Heart left ventricle (tissue), 16 donors: ENCODE measurements around the gene LPP. TPM values are rescaled to one million over a fixed set of nuclear protein-coding genes. Genes with fewer than 3 reads are reported as not detected.

Experiments
- ATAC-seq, 4 donors: fragments of 200-7000 bp; cut with Tn5 transposase; one replicate each; pipeline ENCODE4 v1.9.1; 2020 to 2022; ENCODE audit warnings: moderate library complexity in 4 of 4, mild to moderate bottlenecking in 3 of 4, moderate number of reproducible peaks in 1 of 4
- DNase-seq, 5 donors: peaks; one replicate each; pipeline ENCODE4 v3.0.0-alpha.2; 2020
- H3K27ac ChIP-seq, 12 donors: fragments of 200-600 bp; sonication (generic) in 4 of 12; one replicate each; pipeline versions ENCODE4 v1.5.0 to v1.8.0; 2016 to 2022; ENCODE audit warnings: mild to moderate bottlenecking in 2 of 12
- H3K27me3 ChIP-seq, 9 donors: fragments of 200-600 bp; sonication (generic) in 2 of 9; one replicate each; pipeline versions ENCODE4 v1.5.1 to v1.8.0; 2016 to 2022; ENCODE audit warnings: mild to moderate bottlenecking in 3 of 9
- H3K36me3 ChIP-seq, 9 donors: fragments of 200-600 bp; sonication (generic) in 2 of 9; one replicate each; pipeline versions ENCODE4 v1.5.0 to v1.8.0; 2018 to 2022; ENCODE audit warnings: mild to moderate bottlenecking in 2 of 9
- H3K4me1 ChIP-seq, 12 donors: fragments of 200-600 bp; sonication (generic) in 4 of 12; one replicate each; pipeline versions ENCODE4 v1.5.0 to v1.8.0; 2016 to 2022; ENCODE audit warnings: mild to moderate bottlenecking in 3 of 12
- H3K4me3 ChIP-seq, 12 donors: fragments of 200-600 bp; sonication (generic) in 4 of 12; one replicate each; pipeline versions ENCODE4 v1.5.0 to v1.8.0; 2017 to 2022; ENCODE audit warnings: mild to moderate bottlenecking in 9 of 12, moderate library complexity in 4 of 12
- H3K9me3 ChIP-seq, 12 donors: fragments of 200-600 bp; sonication (generic) in 4 of 12; one replicate each; pipeline versions ENCODE4 v1.5.0 to v1.8.0; 2016 to 2022; ENCODE audit warnings: mild to moderate bottlenecking in 1 of 12
- POLR2A ChIP-seq, 2 donors: fragments of 450-650 bp; IDR thresholded peaks; one replicate each; pipeline ENCODE4 v1.6.1; 2017; ENCODE audit warnings: antibody characterized with exemption in 2 of 2, mild to moderate bottlenecking in 2 of 2, moderate library complexity in 2 of 2
- WGBS, 4 donors: extraction: QIAGEN DNeasy Blood & Tissue Kit in 2 of 4; methylation state at CpG; one replicate each; pipeline versions ENCODE4 v1.1.5 to v1.1.7; 2013 to 2018; 5-methylcytosine and 5-hydroxymethylcytosine counted together
- intact Hi-C, 10 donors: fragments of 100-400 bp; cut with DNase I; formaldehyde crosslinking; loops; one replicate each; pipeline versions ENCODE4 v1.11.1 to v1.14.2; 2022
- polyA plus RNA-seq, 2 donors: library from polyadenylated mRNA; stranded (reverse); fragments of 200-250 nt; gene quantifications; one replicate each; pipeline ENCODE4 v1.2.3, GENCODE V29; 2013
- total RNA-seq, 9 donors: library from RNA; depleted of rRNA in 2 of 9; stranded (reverse); fragments of >200 nt in 2 of 9; fragmentation: NEBNext Ultra II Directional in 3 of 9; extraction: Animal tissue kit (Norgen Biotek cat#: 25700) in 3 of 9; gene quantifications; one replicate each; pipeline versions ENCODE4 v1.1.0 to v1.2.4, GENCODE V29; 2016 to 2023
- TF ChIP-seq, protein P1 (sequence below), 12 donors: fragments of 200-600 bp; sonication (generic) in 4 of 12; IDR thresholded peaks; one replicate each; pipeline versions ENCODE4 v1.5.0 to v1.8.0; 2018 to 2022; ENCODE audit warnings: antibody characterized with exemption in 12 of 12, mild to moderate bottlenecking in 5 of 12
- donor health status: ischemic (EF 13 %, LVEDD 7.1; RV severe dilation, severe dysfunction).
- donor health status: healthy with polysubstance abuse.
- donor health status: DM: no; HTN: yes; CAD: no.
- donor health status: DM: no; HTN: no; CAD: no.
- donor health status: ischemic (EF 25% LVEDD 6.9; RV normal size, moderate dysfunction).
- donor health status: ischemic (EF 25% LVEDD 5.7; RV mildly dilated, moderate dysfunction).
- donor health status: healthy.
- donor health status: DM: yes; HTN: yes; CAD: no.
- donor health status: ischemic (EF 35%, LVEDD 5.7; RV mildly dilated, moderate dysfunction).
- donor health status: nonischemic (EF 11% LVEDD 7.7; RV severe dilation, severe dysfunction).
- donor health status: DM: yes; HTN: yes; CAD: no.
- donor health status: PGD.
- donor health status: ischemic (EF 29% LVEDD 5.4; RV normal size, mild dysfunction).
- donor health status: nonischemic (EF 23%, LVEDD 6.1; RV moderate dilation, normal function).

The LPP gene
- total and polyA plus RNA-seq, 11 donors = 9.2 to 178 (median 100) TPM

- intact Hi-C loops = no loop called here
- TF ChIP-seq, protein P1, sequence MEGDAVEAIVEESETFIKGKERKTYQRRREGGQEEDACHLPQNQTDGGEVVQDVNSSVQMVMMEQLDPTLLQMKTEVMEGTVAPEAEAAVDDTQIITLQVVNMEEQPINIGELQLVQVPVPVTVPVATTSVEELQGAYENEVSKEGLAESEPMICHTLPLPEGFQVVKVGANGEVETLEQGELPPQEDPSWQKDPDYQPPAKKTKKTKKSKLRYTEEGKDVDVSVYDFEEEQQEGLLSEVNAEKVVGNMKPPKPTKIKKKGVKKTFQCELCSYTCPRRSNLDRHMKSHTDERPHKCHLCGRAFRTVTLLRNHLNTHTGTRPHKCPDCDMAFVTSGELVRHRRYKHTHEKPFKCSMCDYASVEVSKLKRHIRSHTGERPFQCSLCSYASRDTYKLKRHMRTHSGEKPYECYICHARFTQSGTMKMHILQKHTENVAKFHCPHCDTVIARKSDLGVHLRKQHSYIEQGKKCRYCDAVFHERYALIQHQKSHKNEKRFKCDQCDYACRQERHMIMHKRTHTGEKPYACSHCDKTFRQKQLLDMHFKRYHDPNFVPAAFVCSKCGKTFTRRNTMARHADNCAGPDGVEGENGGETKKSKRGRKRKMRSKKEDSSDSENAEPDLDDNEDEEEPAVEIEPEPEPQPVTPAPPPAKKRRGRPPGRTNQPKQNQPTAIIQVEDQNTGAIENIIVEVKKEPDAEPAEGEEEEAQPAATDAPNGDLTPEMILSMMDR (IDR thresholded peaks at IDR 0.05) = no peak
- no peak for TF ChIP-seq POLR2A (IDR thresholded peaks at IDR 0.05)
- no peaks in the 10 kb centered on the region for H3K27me3 ChIP-seq
- 94 to 99% (median 98%) methylated on average over 2 of the region's 2 CpGs for WGBS, 4 donors
- H3K4me3 ChIP-seq = no peak overlapping the region
- peak overlapping the region in 5 of 12 donors; percentile 4 to 89 (median 32) for H3K27ac ChIP-seq
- H3K9me3 ChIP-seq = no peaks in the 10 kb centered on the region
- peaks cover 0 to 83% (median 41%) of the 10 kb centered on the region in 12 donors for H3K4me1 ChIP-seq
- ATAC-seq (no peak), DNase-seq (no peak)
- peaks cover 0 to 13% (median 0%) of the 10 kb centered on the region in 9 donors for H3K36me3 ChIP-seq
These were observed 61.2 kb downstream of the LPP start for GRCh38 chr3:188215129-188215528.

GRCh38 chr3:188217011-188217463 lies 63.1 kb downstream of the LPP start:
- H3K27ac ChIP-seq = peak overlapping the region in 9 of 12 donors; percentile 2 to 89 (median 43)
- DNase-seq = no peak
- no peak overlapping the region for H3K4me3 ChIP-seq
- no peaks in the 10 kb centered on the region for H3K9me3 ChIP-seq
- TF ChIP-seq POLR2A (IDR thresholded peaks at IDR 0.05) = no peak
- TF ChIP-seq, protein P1 (IDR thresholded peaks at IDR 0.05) = no peak
- peaks cover 0 to 8% (median 0%) of the 10 kb centered on the region in 9 donors for H3K36me3 ChIP-seq
- peaks cover 0 to 92% (median 49%) of the 10 kb centered on the region in 12 donors for H3K4me1 ChIP-seq
- no peak for ATAC-seq
- WGBS, 4 donors = 48 to 67% (median 61%) methylated on average over 4 of the region's 4 CpGs
- H3K27me3 ChIP-seq = no peaks in the 10 kb centered on the region
- intact Hi-C loops = no loop called here

DNA sequence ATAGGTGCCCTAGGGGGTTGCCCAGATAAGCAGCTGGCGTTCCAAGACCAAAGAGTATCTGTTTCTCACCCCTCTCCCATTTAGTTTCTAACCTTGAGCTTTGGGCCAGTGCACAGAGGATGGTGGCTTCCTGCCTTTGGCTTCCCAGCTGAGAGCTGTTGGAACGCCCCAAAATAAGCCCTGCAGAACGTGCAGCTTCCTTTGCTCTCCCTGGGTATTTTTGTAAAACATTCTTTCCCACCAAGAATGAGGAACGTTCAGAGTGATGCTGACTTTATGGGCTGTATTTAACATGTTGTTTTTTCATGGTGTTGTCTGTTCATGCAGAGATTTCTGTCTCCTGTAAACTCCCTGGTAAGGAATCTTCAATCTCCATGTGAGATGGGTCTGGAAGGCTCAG lies 63.8 kb downstream of the LPP start:
- no peak for TF ChIP-seq POLR2A (IDR thresholded peaks at IDR 0.05)
- TF ChIP-seq, protein P1 (IDR thresholded peaks at IDR 0.05) = no peak
- WGBS, 4 donors = 56 to 76% (median 61%) methylated on average over 4 of the region's 4 CpGs
- peaks cover 0 to 94% (median 54%) of the 10 kb centered on the region in 12 donors for H3K4me1 ChIP-seq
- H3K9me3 ChIP-seq = no peaks in the 10 kb centered on the region
- no peaks in the 10 kb centered on the region for H3K27me3 ChIP-seq
- ATAC-seq (no peak), DNase-seq (no peak)
- H3K36me3 ChIP-seq = peaks cover 0 to 8% (median 0%) of the 10 kb centered on the region in 9 donors
- intact Hi-C loops = no loop called here
- H3K27ac ChIP-seq = peak overlapping the region in 10 of 12 donors; percentile 2 to 89 (median 45)
- H3K4me3 ChIP-seq = no peak overlapping the region

GRCh38 chr3:188218603-188219002 lies 64.6 kb downstream of the LPP start:
- Histone ChIP-seq H3K27me3 (no peaks in the 10 kb centered on the region), H3K9me3 (no peaks in the 10 kb centered on the region), H3K36me3 (peaks cover 0 to 8% (median 0%) of the 10 kb centered on the region in 9 donors), H3K4me3 (no peak overlapping the region), H3K4me1 (peaks cover 0 to 94% (median 59%) of the 10 kb centered on the region in 12 donors), H3K27ac (peak overlapping the region in 9 of 12 donors; percentile 30 to 89 (median 48))
- intact Hi-C loops = no loop called here
- 26 to 49% (median 40%) methylated on average over 1 of the region's 1 CpG for WGBS, 4 donors
- TF ChIP-seq, protein P1 (IDR thresholded peaks at IDR 0.05) = no peak
- no peak for TF ChIP-seq POLR2A (IDR thresholded peaks at IDR 0.05)
- DNase-seq (no peak), ATAC-seq (no peak)
